Endodermal cell (in vitro differentiated cells): ENCODE measurements around the gene DLK1. TPM values are rescaled to one million over a fixed set of nuclear protein-coding genes. Genes with fewer than 3 reads are reported as not detected.
A peak's percentile ranks its signal among the peaks of the same experiment; 100 is the strongest.

Experiments
- DNase-seq: peaks from one replicate; pipeline ENCODE4 v3.0.0-alpha.2; 2017
- H3K27ac ChIP-seq: 2 replicates; pipeline ENCODE4 v1.5.1; 2013; ENCODE audit warnings: mild to moderate bottlenecking, low read depth, low read length, moderate library complexity
- H3K27me3 ChIP-seq: 2 replicates; pipeline ENCODE4 v1.6.1; 2013; ENCODE audit warnings: mild to moderate bottlenecking, low read length, moderate library complexity; ENCODE audit not compliant: insufficient read depth, control insufficient read depth, poor library complexity, severe bottlenecking
- H3K36me3 ChIP-seq: 2 replicates; pipeline ENCODE4 v1.7.0; 2013; ENCODE audit warnings: mild to moderate bottlenecking, low read length, moderate library complexity; ENCODE audit not compliant: control insufficient read depth, insufficient read depth
- H3K4me1 ChIP-seq: one replicate; pipeline ENCODE4 v1.7.0; 2013; ENCODE audit warnings: low read length; ENCODE audit not compliant: control insufficient read depth, insufficient read depth
- H3K4me3 ChIP-seq: 2 replicates; pipeline ENCODE4 v1.5.1; 2013; ENCODE audit warnings: mild to moderate bottlenecking, low read length, moderate library complexity
- H3K9ac ChIP-seq: 2 replicates; pipeline ENCODE4 v1.6.1; 2013; ENCODE audit warnings: mild to moderate bottlenecking, low read length, moderate library complexity; ENCODE audit not compliant: poor library complexity, severe bottlenecking; ENCODE audit errors: extremely low read depth
- H3K9me3 ChIP-seq: 2 replicates; pipeline ENCODE4 v1.6.1; 2013; ENCODE audit warnings: mild to moderate bottlenecking, low read length, moderate library complexity; ENCODE audit not compliant: control insufficient read depth
- H3K27ac Mint-ChIP-seq: 2 replicates; pipeline ENCODE4 v1.8.0; 2020; ENCODE audit warnings: mixed read lengths
- H3K27me3 Mint-ChIP-seq: 2 replicates; pipeline ENCODE4 v1.8.0; 2021; ENCODE audit warnings: mild to moderate bottlenecking, mixed read lengths; ENCODE audit not compliant: insufficient read depth
- H3K36me3 Mint-ChIP-seq: 2 replicates; pipeline ENCODE4 v1.8.0; 2020; ENCODE audit warnings: low read depth, mixed read lengths
- H3K4me1 Mint-ChIP-seq: 2 replicates; pipeline ENCODE4 v1.8.0; 2020; ENCODE audit warnings: mixed read lengths
- H3K4me3 Mint-ChIP-seq: 2 replicates; pipeline ENCODE4 v1.8.0; 2020; ENCODE audit warnings: mild to moderate bottlenecking, moderate library complexity, mixed read lengths
- H3K9me3 Mint-ChIP-seq: 2 replicates; pipeline ENCODE4 v1.8.0; 2020; ENCODE audit warnings: mild to moderate bottlenecking, mixed read lengths
- CTCF ChIP-seq: fragments of 200-600 bp; sonication (generic); conservative IDR thresholded peaks from 2 replicates; pipeline ENCODE4 v1.5.0; 2021; ENCODE audit warnings: antibody characterized with exemption, mild to moderate bottlenecking
- WGBS, 2 experiments: methylation state at CpG; one replicate each; pipeline versions ENCODE4 v1.1.5 to v1.1.7; 2013; ENCODE audit warnings: missing lambda C conversion rate in 2 of 2, mixed read lengths in 1 of 2; ENCODE audit not compliant: insufficient coverage in 1 of 2, insufficient read length in 1 of 2; 5-methylcytosine and 5-hydroxymethylcytosine counted together
- total RNA-seq, 2 donors: library from RNA; stranded (reverse); fragmentation: NEBNext Ultra II Directional in 1 of 2; extraction: Animal tissue kit (Norgen Biotek cat#: 25700) in 1 of 2; gene quantifications; 2 replicates in 1 of 2; 3 replicates in 1 of 2; pipeline ENCODE4 v1.2.1, GENCODE V29; 2021

Gene DLK1
- total RNA-seq, 2 donors from 2014 or later, result 78.3 to 117 TPM

- TF ChIP-seq CTCF, result no peak
- Mint-ChIP-seq H3K4me1 (peaks cover 4% of the 10 kb centered on the region), H3K4me3 (no peak overlapping the region), H3K27ac (no peak overlapping the region), H3K36me3 (peaks cover 10% of the 10 kb centered on the region), H3K9me3 (peaks cover 32% of the 10 kb centered on the region), H3K27me3 (peaks cover 17% of the 10 kb centered on the region)
- 91 to 98% methylated on average over 10 to 15 of the region's 15 CpGs for WGBS, 2 experiments
- H3K4me1 ChIP-seq, result no peaks in the 10 kb centered on the region
- H3K27me3 ChIP-seq, result peaks cover 7% of the 10 kb centered on the region
- no peak overlapping the region for H3K4me3 ChIP-seq
- peaks cover 10% of the 10 kb centered on the region for H3K9me3 ChIP-seq
- peak; percentile 11 for DNase-seq
- no peak overlapping the region for H3K9ac ChIP-seq
- H3K27ac ChIP-seq, result no peak overlapping the region
- no peaks in the 10 kb centered on the region for H3K36me3 ChIP-seq
These were observed 40.5 kb downstream of the DLK1 start for GRCh38 chr14:100767003-100767787.

DNA sequence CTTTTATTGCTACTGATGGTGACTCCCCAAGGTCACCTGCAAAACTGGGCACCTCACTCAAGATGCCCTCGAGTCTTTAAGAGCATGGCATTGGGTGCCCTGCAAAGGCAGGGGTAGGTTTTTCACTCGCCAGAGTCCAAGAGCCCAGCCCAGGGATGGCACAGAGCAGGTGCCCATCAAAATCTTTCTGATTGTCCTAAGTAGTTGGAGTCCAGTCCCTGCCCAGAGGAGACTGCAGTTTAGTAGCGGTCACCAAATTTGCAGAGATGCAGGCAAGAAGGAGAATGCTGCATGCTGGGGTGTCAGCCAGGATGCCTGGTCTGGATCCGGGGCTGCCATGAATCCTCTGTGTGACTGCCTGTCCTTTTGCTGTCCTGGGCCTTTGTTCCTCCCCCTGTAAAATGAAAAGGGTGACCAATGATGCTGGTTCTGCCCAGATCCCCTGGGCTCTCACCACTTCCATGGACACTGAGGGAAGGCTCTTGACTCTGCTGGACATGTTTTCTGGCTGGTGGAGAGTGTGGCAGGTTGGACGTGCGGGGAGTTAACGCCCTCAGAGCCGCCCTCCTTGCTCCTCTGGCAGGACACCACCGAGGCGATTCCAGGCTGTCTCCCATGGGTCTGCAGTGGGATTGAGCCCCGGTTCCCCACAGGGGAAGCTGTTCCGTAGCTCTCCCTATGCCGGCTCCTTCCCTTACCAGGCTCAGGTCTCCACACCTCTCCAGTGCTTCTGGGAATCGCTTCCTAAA lies 41.3 kb downstream of the DLK1 start:
- DNase-seq, result peak; percentile 14
- Mint-ChIP-seq H3K4me1 (peaks cover 4% of the 10 kb centered on the region), H3K36me3 (peaks cover 10% of the 10 kb centered on the region), H3K27ac (no peak overlapping the region), H3K27me3 (peaks cover 17% of the 10 kb centered on the region), H3K9me3 (peaks cover 28% of the 10 kb centered on the region), H3K4me3 (no peak overlapping the region)
- H3K9ac ChIP-seq, result no peak overlapping the region
- peaks cover 7% of the 10 kb centered on the region for H3K27me3 ChIP-seq
- H3K36me3 ChIP-seq, result no peaks in the 10 kb centered on the region
- H3K4me3 ChIP-seq, result no peak overlapping the region
- 87 to 89% methylated on average over 9 to 14 of the region's 14 CpGs for WGBS, 2 experiments
- no peak for TF ChIP-seq CTCF
- no peak overlapping the region for H3K27ac ChIP-seq
- peaks cover 10% of the 10 kb centered on the region for H3K9me3 ChIP-seq
- H3K4me1 ChIP-seq, result no peaks in the 10 kb centered on the region

DNA sequence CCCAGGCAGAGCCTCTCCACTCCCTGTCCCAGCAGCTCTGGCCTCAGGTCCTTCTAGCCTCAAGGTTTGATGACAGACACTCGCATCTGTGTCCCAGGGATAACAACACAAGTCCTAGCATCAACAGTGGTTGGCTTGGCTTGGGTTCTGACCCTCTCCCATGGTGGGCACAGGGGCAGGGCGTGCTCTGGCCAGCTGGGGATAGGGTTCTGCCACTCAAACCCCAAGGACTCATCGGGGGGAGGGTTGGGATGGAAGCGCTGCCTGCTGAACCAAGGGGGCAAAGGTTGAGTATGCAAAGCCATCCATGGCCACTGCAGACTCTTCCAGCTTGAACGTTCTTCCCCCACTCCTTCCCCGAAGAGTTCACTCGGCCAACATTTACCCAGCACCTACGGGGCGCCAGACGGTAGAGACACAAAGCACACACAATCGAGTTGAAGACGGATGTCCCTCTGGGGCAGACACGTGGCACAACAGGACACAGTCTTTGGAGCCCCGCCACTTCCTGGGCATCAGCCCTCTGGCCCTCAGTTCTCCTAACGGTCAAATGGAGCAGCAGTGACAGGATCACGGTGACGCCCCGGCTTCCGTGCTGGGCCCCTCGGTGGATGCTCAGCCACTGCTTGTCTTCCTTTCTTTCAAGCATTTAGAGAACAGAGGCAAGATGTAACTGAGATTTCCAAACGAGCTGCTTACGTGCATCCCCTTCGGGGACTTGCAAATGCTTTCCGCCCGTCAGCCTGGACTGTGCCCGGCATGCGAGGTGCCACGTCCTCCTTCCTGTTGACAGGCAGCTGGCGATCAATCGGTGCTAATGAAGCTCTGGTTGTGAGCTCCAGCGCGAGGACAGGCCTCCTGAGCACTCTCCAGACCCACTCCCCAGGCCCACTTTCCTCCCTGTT lies 42.6 kb downstream of the DLK1 start:
- Histone ChIP-seq H3K9me3 (peaks cover 10% of the 10 kb centered on the region), H3K9ac (no peak overlapping the region), H3K4me3 (no peak overlapping the region), H3K27me3 (peaks cover 7% of the 10 kb centered on the region), H3K27ac (no peak overlapping the region), H3K4me1 (no peaks in the 10 kb centered on the region), H3K36me3 (no peaks in the 10 kb centered on the region)
- H3K4me3 Mint-ChIP-seq, result no peak overlapping the region
- peaks cover 4% of the 10 kb centered on the region for H3K4me1 Mint-ChIP-seq
- peaks cover 10% of the 10 kb centered on the region for H3K36me3 Mint-ChIP-seq
- H3K27me3 Mint-ChIP-seq, result peaks cover 17% of the 10 kb centered on the region
- WGBS, 2 experiments, result 93 to 96% methylated on average over 17 to 32 of the region's 32 CpGs
- H3K9me3 Mint-ChIP-seq, result peaks cover 22% of the 10 kb centered on the region
- DNase-seq, result peak; percentile 34
- no peak overlapping the region for H3K27ac Mint-ChIP-seq
- no peak for TF ChIP-seq CTCF
